HepG2 (cell line): ENCODE results near the gene DPH2. TPM values are rescaled to one million over a fixed set of nuclear protein-coding genes. Genes with fewer than 3 reads are reported as not detected.
A peak's percentile ranks its signal among the peaks of the same experiment; 100 is the strongest.

ENCODE experiments used
- ATAC-seq: fragments of 200-7000 bp; cut with Tn5 transposase; 3 replicates; pipeline ENCODE4 v1.9.1; 2020; ENCODE audit warnings: mild to moderate bottlenecking, moderate library complexity
- BruUV-seq: library from RNA; stranded (reverse); fragments of 400-500 nt; replicated peaks from 2 replicates; lab custom pipeline; 2021; lab: Mats Ljungman, UMichigan
- CTCF ChIA-PET: fragments of 300-600 bp; formaldehyde crosslinking; extraction: SDS; loops from one replicate; lab custom pipeline; 2021; ENCODE audit warnings: low total read pairs, inconsistent platforms, low intra/inter-chr PET ratio; lab: Yijun Ruan, JAX
- POLR2A ChIA-PET: fragments of 350-600 bp; sonication (Branson Sonifier 250); formaldehyde crosslinking; loops from one replicate; lab custom pipeline; 2020; ENCODE audit warnings: antibody characterized with exemption, inconsistent platforms; lab: Yijun Ruan, JAX
- DNase-seq: peaks from one replicate; pipeline ENCODE4 v3.0.0-alpha.2; 2015; ENCODE audit warnings: low spot score
- FAIRE-seq: peaks from 3 replicates; lab custom pipeline; 2011; peaks lifted over from hg19 to GRCh38; lab: Jason Lieb, UNC
- H2AFZ ChIP-seq: one replicate; pipeline ENCODE4 v1.6.1; 2011; ENCODE audit warnings: low read length, inconsistent platforms
- H3K27ac ChIP-seq: fragments of 300-600 bp; 3 replicates; pipeline ENCODE4 v1.8.0; 2011; ENCODE audit warnings: mixed run types, mild to moderate bottlenecking, mixed read lengths, low read length, inconsistent platforms; ENCODE audit not compliant: insufficient read depth; ENCODE audit errors: extremely low read length
- H3K27me3 ChIP-seq, 2 experiments: fragments of 200-600 bp in 1 of 2; 2 replicates in 1 of 2; 3 replicates in 1 of 2; pipeline versions ENCODE4 v1.6.0 to v1.8.0; 2011; ENCODE audit warnings: low read length in 2 of 2, mild to moderate bottlenecking in 2 of 2, moderate library complexity in 2 of 2, inconsistent platforms in 1 of 2; ENCODE audit not compliant: insufficient read depth in 2 of 2, control insufficient read depth in 1 of 2
- H3K36me3 ChIP-seq, 2 experiments: fragments of 200-600 bp in 1 of 2; replicated peaks in 1 of 2; 2 replicates in 1 of 2; 3 replicates in 1 of 2; pipeline versions ENCODE4 v1.5.1 to v1.8.0; 2011; ENCODE audit warnings: low read length in 2 of 2, inconsistent platforms in 1 of 2; ENCODE audit not compliant: insufficient read depth in 2 of 2, control insufficient read depth in 1 of 2
- H3K4me1 ChIP-seq: 2 replicates; pipeline ENCODE4 v1.5.1; 2012; ENCODE audit warnings: low read length, inconsistent platforms; ENCODE audit not compliant: insufficient read depth
- H3K4me2 ChIP-seq: 2 replicates; pipeline ENCODE4 v1.6.0; 2011; ENCODE audit warnings: low read depth, low read length, inconsistent platforms
- H3K4me3 ChIP-seq, 3 experiments: fragments of 200-600 bp in 1 of 3; sonication (generic), shearing (Covaris generic) in 1 of 3; replicated peaks in 1 of 3; 2 replicates each; pipeline ENCODE4 v1.5.1; 2011 to 2016; ENCODE audit warnings: low read length in 3 of 3, inconsistent platforms in 2 of 3, low read depth in 2 of 3, mild to moderate bottlenecking in 2 of 3, control low read depth in 1 of 3, mixed read lengths in 1 of 3; ENCODE audit not compliant: insufficient read depth in 1 of 3
- H3K79me2 ChIP-seq: one replicate; pipeline ENCODE4 v1.6.1; 2011; ENCODE audit warnings: low read length, inconsistent platforms; ENCODE audit not compliant: insufficient read depth
- H3K9ac ChIP-seq: 2 replicates; pipeline ENCODE4 v1.6.0; 2011; ENCODE audit warnings: mild to moderate bottlenecking, low read depth, low read length, inconsistent platforms; ENCODE audit not compliant: insufficient read depth
- H3K9me3 ChIP-seq: 2 replicates; pipeline ENCODE4 v1.5.1; 2012; ENCODE audit warnings: mild to moderate bottlenecking, low read length
- H4K20me1 ChIP-seq: 2 replicates; pipeline ENCODE4 v1.6.0; 2011; ENCODE audit warnings: inconsistent platforms, mild to moderate bottlenecking, low read length, moderate library complexity; ENCODE audit not compliant: insufficient read depth
- AHR ChIP-seq: IDR thresholded peaks from 2 replicates; pipeline ENCODE4 v1.6.1; 2018; ENCODE audit warnings: missing genetic modification reagents, missing compliant biosample characterization
- FOXA1 ChIP-seq, 2 experiments: fragments of 450-650 bp in 1 of 2; sonication (generic) in 1 of 2; formaldehyde crosslinking in 1 of 2; IDR thresholded peaks; 2 replicates each; pipeline versions ENCODE4 v1.4.0 to v1.6.1; 2016 to 2020; ENCODE audit warnings: missing genetic modification reagents in 1 of 2
- FOXO4 ChIP-seq: sonication (generic); formaldehyde crosslinking; conservative IDR thresholded peaks from 2 replicates; pipeline ENCODE4 v1.8.1; 2023; ENCODE audit warnings: missing genetic modification reagents
- JDP2 ChIP-seq: sonication (generic); formaldehyde crosslinking; IDR thresholded peaks from 2 replicates; pipeline ENCODE4 v1.8.1; 2022; ENCODE audit warnings: missing genetic modification reagents, borderline replicate concordance
- REL ChIP-seq: sonication (generic); formaldehyde crosslinking; conservative IDR thresholded peaks from 2 replicates; pipeline ENCODE4 v1.8.0; 2022; ENCODE audit warnings: mild to moderate bottlenecking, missing genetic modification reagents, moderate library complexity
- REPIN1 ChIP-seq: sonication (generic); formaldehyde crosslinking; IDR thresholded peaks from 2 replicates; pipeline ENCODE4 v1.8.0; 2022; ENCODE audit warnings: missing genetic modification reagents, low read depth, mild to moderate bottlenecking, borderline replicate concordance
- RFXAP ChIP-seq: sonication (generic); formaldehyde crosslinking; IDR thresholded peaks from 2 replicates; pipeline ENCODE4 v1.4.0; 2020; ENCODE audit warnings: missing genetic modification reagents, borderline replicate concordance
- RNF2 ChIP-seq: fragments of 450-650 bp; conservative IDR thresholded peaks from 2 replicates; pipeline ENCODE4 v1.6.1; 2016; ENCODE audit warnings: low read depth
- TCF7 ChIP-seq: sonication (generic); IDR thresholded peaks from 2 replicates; pipeline ENCODE4 v1.6.1; 2016; ENCODE audit warnings: antibody characterized with exemption, low read depth
- ZBTB43 ChIP-seq: sonication (generic); formaldehyde crosslinking; conservative IDR thresholded peaks from 2 replicates; pipeline ENCODE4 v1.4.0; 2020; ENCODE audit warnings: missing genetic modification reagents
- ZMYM3 ChIP-seq: sonication (generic); formaldehyde crosslinking; IDR thresholded peaks from 2 replicates; pipeline ENCODE4 v1.5.1; 2020; ENCODE audit warnings: mild to moderate bottlenecking, missing genetic modification reagents
- ZNF547 ChIP-seq: sonication (generic); formaldehyde crosslinking; IDR thresholded peaks from 2 replicates; pipeline ENCODE4 v1.5.1; 2020; ENCODE audit warnings: mild to moderate bottlenecking, missing genetic modification reagents
- ZNF761 ChIP-seq: sonication (generic); formaldehyde crosslinking; conservative IDR thresholded peaks from 2 replicates; pipeline ENCODE4 v1.4.0; 2020; ENCODE audit warnings: mild to moderate bottlenecking, missing genetic modification reagents
- ZNF766 ChIP-seq: sonication (generic); formaldehyde crosslinking; IDR thresholded peaks from 2 replicates; pipeline ENCODE4 v1.5.0; 2020; ENCODE audit warnings: missing genetic modification reagents, borderline replicate concordance
- ZNF768 ChIP-seq: sonication (generic); formaldehyde crosslinking; IDR thresholded peaks from 2 replicates; pipeline ENCODE4 v1.4.0; 2020; ENCODE audit warnings: missing genetic modification reagents
- ZSCAN5A ChIP-seq: sonication (generic); formaldehyde crosslinking; IDR thresholded peaks from 2 replicates; pipeline ENCODE4 v1.8.0; 2022; ENCODE audit warnings: mild to moderate bottlenecking, missing genetic modification reagents, borderline replicate concordance
- WGBS: methylation state at CpG from one replicate; pipeline ENCODE4 v1.1.6; 2017; ENCODE audit warnings: low lambda C conversion rate; 5-methylcytosine and 5-hydroxymethylcytosine counted together
- in situ Hi-C: cut with HindIII; loops from 2 replicates; pipeline ENCODE4 v1.10.0; 2017; ENCODE audit warnings: low pct_unique_long_range_greater_than_20kb; ENCODE audit not compliant: extremely low pct_ligation_motif_present
- intact Hi-C: fragments of 100-400 bp; cut with micrococcal nuclease; formaldehyde crosslinking; loops from one replicate; pipeline ENCODE4 v1.10.0; 2022; ENCODE audit not compliant: unreplicated experiment
- polyA plus RNA-seq, 8 experiments: library from polyadenylated mRNA; depleted of rRNA in 3 of 8; stranded (reverse) in 7 of 8; unstranded in 1 of 8; fragments of >200 nt; fragmentation: Illumina TruSeq in 4 of 8; extraction: Trizol in 4 of 8; gene quantifications; 2 replicates each; pipeline versions ENCODE4 v1.2.1 to v1.2.3, GENCODE V29; 2011 to 2016; ENCODE audit warnings: low read depth in 4 of 8, missing spikeins in 1 of 8, mixed read lengths in 1 of 8; ENCODE audit not compliant: insufficient read depth in 1 of 8
- total RNA-seq, 5 experiments: library from RNA; depleted of rRNA; stranded (reverse); fragments of >200 nt; fragmentation: Illumina TruSeq; extraction: Trizol; gene quantifications; 2 replicates each; pipeline ENCODE4 v1.2.3, GENCODE V29; 2016; ENCODE audit warnings: low read depth in 1 of 5

DPH2 gene
- total and polyA plus RNA-seq, 2 of the 13 experiments (the other 11 are each of a cell fraction or from before 2014, with no cell fraction given), result 32.2 to 38.3 TPM

- TF ChIP-seq ZNF761 (no peak), JDP2 (no peak), REPIN1 (no peak), FOXA1 (IDR thresholded peaks at IDR 0.05) (no peak), FOXA1 (CRISPR knock-in tag; IDR thresholded peaks at IDR 0.05) (0 out of 2 replicates have a peak, but pooled peaks have one; percentile 8), ZNF547 (CRISPR knock-in tag) (no peak), TCF7 (no peak), ZSCAN5A (no peak)
Observed at GRCh38 chr1:43935711-43936427, 33.9 kb upstream of the DPH2 start (continued).

GRCh38 chr1:43936431-43937151 is 33.2 kb upstream of the DPH2 start:
- in situ Hi-C loops (no loop called here), intact Hi-C loops (loop anchor here (1.0 to 10.0 kb wide), 2 partner anchors 10 to 98 kb away; partner anchors contain the start of genes IPO13 and SLC6A9)
- H3K4me2 ChIP-seq, result peak overlapping the region; percentile 99
- ChIA-PET POLR2A (interaction anchor here (1.3 to 4.3 kb wide), 5 partner anchors 11 to 287 kb away, joined by 5 to 38 read pairs (median 6); partner anchors contain the start of genes ATP6V0B, DPH2, IPO13 and KDM4A), CTCF (interaction anchor here (4.6 kb wide), 1 partner anchor 173 kb away, joined by 44 read pairs; no protein-coding TSS in a partner anchor)
- ATAC-seq, result peak; percentile 54
- no peaks in the 10 kb centered on the region for H4K20me1 ChIP-seq
- no peak for FAIRE-seq
- H2AFZ ChIP-seq, result peak overlapping the region; percentile 50
- peak; percentile 48 for DNase-seq
- H3K4me1 ChIP-seq, result peaks cover 39% of the 10 kb centered on the region
- BruUV-seq, result no TSS peak
- H3K9ac ChIP-seq, result peak overlapping the region; percentile 73
- H3K79me2 ChIP-seq, result no peaks in the 10 kb centered on the region
- 6% methylated on average over 12 of the region's 56 CpGs for WGBS
- H3K27me3 ChIP-seq, result no peaks in the 10 kb centered on the region
- H3K27ac ChIP-seq, result peak overlapping the region; percentile 57
- H3K4me3 ChIP-seq, result peak overlapping the region; percentile 50 to 84 (median 74)
- H3K36me3 ChIP-seq, result no peaks in the 10 kb centered on the region
- no peaks in the 10 kb centered on the region for H3K9me3 ChIP-seq
- TF ChIP-seq RNF2 (peak; percentile 70; the same call in 1 of the 2 replicates), ZBTB43 (CRISPR knock-in tag) (peak; percentile 51; the same call in 1 of the 2 replicates), REL (CRISPR knock-in tag) (0 out of 2 replicates have a peak, but pooled peaks have one; percentile 42), RFXAP (CRISPR knock-in tag) (0 out of 2 replicates have a peak, but pooled peaks have one; percentile 36), ZNF768 (CRISPR knock-in tag) (peak; percentile 42; the same call in 1 of the 2 replicates), AHR (peak; percentile 68; the same call in 1 of the 2 replicates), ZNF766 (CRISPR knock-in tag) (peak; percentile 76; the same call in 1 of the 2 replicates), ZMYM3 (CRISPR knock-in tag) (0 out of 2 replicates have a peak, but pooled peaks have one; percentile 10), FOXO4 (CRISPR knock-in tag) (0 out of 2 replicates have a peak, but pooled peaks have one; percentile 70)
